Breast epithelium (tissue), 4 donors: ENCODE measurements around the gene CBX2. TPM values are rescaled to one million over a fixed set of nuclear protein-coding genes. Genes with fewer than 3 reads are reported as not detected.

Experiments
- DNase-seq, 2 donors: peaks; one replicate each; pipeline ENCODE4 v3.0.0-alpha.2; 2019; ENCODE audit warnings: low spot score in 2 of 2
- H3K27ac ChIP-seq, 2 donors: fragments of 200-600 bp; sonication (generic) in 1 of 2; one replicate each; pipeline ENCODE4 v1.5.1; 2016 to 2019; ENCODE audit warnings: mild to moderate bottlenecking in 1 of 2
- H3K27me3 ChIP-seq, 2 donors: fragments of 200-600 bp; sonication (generic) in 1 of 2; one replicate each; pipeline versions ENCODE4 v1.5.1 to v1.6.0; 2017 to 2019; ENCODE audit warnings: control low read depth in 1 of 2, mild to moderate bottlenecking in 1 of 2
- H3K36me3 ChIP-seq: fragments of 200-600 bp; one replicate; pipeline ENCODE4 v1.5.1; 2019
- H3K4me1 ChIP-seq, 2 donors: fragments of 200-600 bp; sonication (generic); one replicate each; pipeline ENCODE4 v1.5.1; 2016 to 2019; ENCODE audit warnings: control low read depth in 1 of 2
- H3K4me3 ChIP-seq, 3 donors: fragments of 200-600 bp; sonication (generic); 1 replicate in 2 of 3; 2 replicates in 1 of 3; pipeline ENCODE4 v1.5.1; 2016 to 2019; ENCODE audit warnings: mild to moderate bottlenecking in 3 of 3, moderate library complexity in 2 of 3
- H3K9me3 ChIP-seq, 2 donors: fragments of 200-600 bp; sonication (generic) in 1 of 2; one replicate each; pipeline ENCODE4 v1.5.1; 2016 to 2019; ENCODE audit warnings: control low read depth in 1 of 2
- POLR2A ChIP-seq: fragments of 450-650 bp; IDR thresholded peaks from one replicate; pipeline ENCODE4 v1.6.1; 2016; ENCODE audit warnings: antibody characterized with exemption, mild to moderate bottlenecking, moderate library complexity
- POLR2AphosphoS5 ChIP-seq, 3 donors: sonication (generic); formaldehyde crosslinking; IDR thresholded peaks; one replicate each; pipeline ENCODE4 v1.6.1; 2017; ENCODE audit warnings: antibody characterized with exemption in 3 of 3
- intact Hi-C: fragments of 100-400 bp; cut with DNase I; formaldehyde crosslinking; loops from one replicate; pipeline ENCODE4 v1.15.1; 2023; ENCODE audit warnings: low total_unique reads
- total RNA-seq, 3 donors: library from RNA; depleted of rRNA; stranded (reverse); fragments of >200 nt; gene quantifications; one replicate each; pipeline ENCODE4 v1.1.0, GENCODE V29; 2016
- TF ChIP-seq, protein P1 (sequence below), 3 donors: fragments of 450-650 bp; IDR thresholded peaks; one replicate each; pipeline ENCODE4 v1.5.1; 2016 to 2017; ENCODE audit warnings: antibody characterized with exemption in 3 of 3, mild to moderate bottlenecking in 3 of 3, moderate library complexity in 3 of 3

CBX2 gene
- 1 to 10 TPM; 1.2 to 2.2 (median 2.0) TPM for total RNA-seq

DNA sequence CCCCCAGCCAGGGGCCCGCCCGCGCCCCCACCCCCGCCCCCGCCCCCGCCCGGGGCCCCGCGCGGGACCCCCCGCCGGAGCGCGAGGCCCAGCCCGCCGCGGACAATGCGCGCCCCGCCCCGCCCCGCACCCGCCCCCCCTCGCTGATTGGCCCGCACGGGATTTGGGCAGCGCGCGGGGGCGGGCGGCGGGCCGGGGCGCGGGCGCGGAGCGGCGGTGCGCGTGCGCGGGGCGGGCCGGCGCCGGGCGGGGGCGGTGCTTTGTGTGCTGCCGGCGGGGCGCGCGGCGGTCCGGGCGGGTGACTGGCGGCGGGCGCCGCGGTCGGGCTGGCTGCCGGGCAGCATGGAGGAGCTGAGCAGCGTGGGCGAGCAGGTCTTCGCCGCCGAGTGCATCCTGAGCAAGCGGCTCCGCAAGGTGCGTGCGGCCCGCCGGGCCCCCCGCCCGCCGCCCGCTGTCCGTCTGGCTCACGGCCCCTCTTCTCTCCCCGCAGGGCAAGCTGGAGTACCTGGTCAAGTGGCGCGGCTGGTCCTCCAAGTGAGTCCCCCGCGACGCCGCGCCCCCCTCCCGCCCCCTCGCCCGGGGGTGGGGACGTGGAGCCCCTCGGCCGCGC lies at the start of gene CBX2:
TSS of gene CBX2 (plus strand) at position 255 of the 610 bp plus-strand sequence. CDS start at position 343, 88 bp downstream.
- H3K36me3 ChIP-seq: no peaks in the 10 kb centered on the region
- intact Hi-C loops: no loop called here
- H3K4me1 ChIP-seq: peaks cover 0 to 6% of the 10 kb centered on the region in 2 donors
- peak within 1 kb of the TSS; percentile 55 to 93 (median 70) for H3K4me3 ChIP-seq
- H3K9me3 ChIP-seq: no peaks in the 10 kb centered on the region
- DNase-seq: peak in 1 of 2 donors; percentile 68
- TF ChIP-seq, protein P1, sequence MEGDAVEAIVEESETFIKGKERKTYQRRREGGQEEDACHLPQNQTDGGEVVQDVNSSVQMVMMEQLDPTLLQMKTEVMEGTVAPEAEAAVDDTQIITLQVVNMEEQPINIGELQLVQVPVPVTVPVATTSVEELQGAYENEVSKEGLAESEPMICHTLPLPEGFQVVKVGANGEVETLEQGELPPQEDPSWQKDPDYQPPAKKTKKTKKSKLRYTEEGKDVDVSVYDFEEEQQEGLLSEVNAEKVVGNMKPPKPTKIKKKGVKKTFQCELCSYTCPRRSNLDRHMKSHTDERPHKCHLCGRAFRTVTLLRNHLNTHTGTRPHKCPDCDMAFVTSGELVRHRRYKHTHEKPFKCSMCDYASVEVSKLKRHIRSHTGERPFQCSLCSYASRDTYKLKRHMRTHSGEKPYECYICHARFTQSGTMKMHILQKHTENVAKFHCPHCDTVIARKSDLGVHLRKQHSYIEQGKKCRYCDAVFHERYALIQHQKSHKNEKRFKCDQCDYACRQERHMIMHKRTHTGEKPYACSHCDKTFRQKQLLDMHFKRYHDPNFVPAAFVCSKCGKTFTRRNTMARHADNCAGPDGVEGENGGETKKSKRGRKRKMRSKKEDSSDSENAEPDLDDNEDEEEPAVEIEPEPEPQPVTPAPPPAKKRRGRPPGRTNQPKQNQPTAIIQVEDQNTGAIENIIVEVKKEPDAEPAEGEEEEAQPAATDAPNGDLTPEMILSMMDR (IDR thresholded peaks at IDR 0.05): no peak
- TF ChIP-seq POLR2AphosphoS5 (IDR thresholded peaks at IDR 0.05): no peak
- no peak for TF ChIP-seq POLR2A
- peaks cover 4 to 44% of the 10 kb centered on the region in 2 donors for H3K27me3 ChIP-seq
- peak within 1 kb of the TSS; percentile 48 to 83 for H3K27ac ChIP-seq

DNA sequence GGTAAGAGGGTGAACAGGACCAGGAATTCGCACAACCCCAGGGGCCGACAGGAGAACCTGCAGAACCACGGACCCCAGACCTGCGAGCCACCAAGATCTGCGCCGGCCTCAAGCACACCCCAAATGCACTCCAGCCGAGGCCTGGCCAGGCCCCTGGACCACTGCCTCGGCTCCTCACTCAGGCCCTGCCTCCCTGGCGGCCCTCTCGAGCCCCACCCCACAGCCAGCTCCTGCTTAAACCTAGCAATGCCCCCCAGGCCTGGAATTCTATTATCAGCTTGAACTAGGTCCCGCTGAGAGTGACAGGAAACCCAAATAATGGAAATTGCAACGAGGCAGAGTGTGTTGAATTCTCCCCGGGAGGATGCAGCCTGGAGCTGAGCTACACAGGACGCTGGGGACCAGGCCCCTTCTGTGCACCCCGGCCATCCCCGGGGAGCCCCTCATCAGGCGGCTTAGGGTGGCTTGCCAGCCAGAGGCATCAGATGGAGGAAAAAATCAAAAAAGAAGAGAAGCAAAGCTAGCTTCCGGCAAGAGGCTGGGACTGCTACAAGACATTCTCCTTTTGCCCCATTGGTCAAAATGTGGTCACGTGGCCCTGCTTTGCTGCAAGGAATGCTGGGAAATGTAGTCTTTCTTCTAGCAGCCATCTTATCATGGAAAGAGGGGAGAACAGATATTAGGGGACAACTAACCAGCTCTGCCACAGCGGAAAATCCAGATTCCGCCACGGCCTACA lies 49.6 kb upstream of the CBX2 start:
- intact Hi-C loops: no loop called here
- peak overlapping the region; percentile 28 to 64 (median 52) for H3K4me3 ChIP-seq
- no peaks in the 10 kb centered on the region for H3K36me3 ChIP-seq
- peak; percentile 85 to 88 for DNase-seq
- no peaks in the 10 kb centered on the region for H3K27me3 ChIP-seq
- H3K9me3 ChIP-seq: no peaks in the 10 kb centered on the region
- no peak overlapping the region for H3K27ac ChIP-seq
- TF ChIP-seq, protein P1 (IDR thresholded peaks at IDR 0.05): no peak
- TF ChIP-seq POLR2AphosphoS5 (IDR thresholded peaks at IDR 0.05): no peak
- TF ChIP-seq POLR2A: no peak
- H3K4me1 ChIP-seq: no peaks in the 10 kb centered on the region

DNA sequence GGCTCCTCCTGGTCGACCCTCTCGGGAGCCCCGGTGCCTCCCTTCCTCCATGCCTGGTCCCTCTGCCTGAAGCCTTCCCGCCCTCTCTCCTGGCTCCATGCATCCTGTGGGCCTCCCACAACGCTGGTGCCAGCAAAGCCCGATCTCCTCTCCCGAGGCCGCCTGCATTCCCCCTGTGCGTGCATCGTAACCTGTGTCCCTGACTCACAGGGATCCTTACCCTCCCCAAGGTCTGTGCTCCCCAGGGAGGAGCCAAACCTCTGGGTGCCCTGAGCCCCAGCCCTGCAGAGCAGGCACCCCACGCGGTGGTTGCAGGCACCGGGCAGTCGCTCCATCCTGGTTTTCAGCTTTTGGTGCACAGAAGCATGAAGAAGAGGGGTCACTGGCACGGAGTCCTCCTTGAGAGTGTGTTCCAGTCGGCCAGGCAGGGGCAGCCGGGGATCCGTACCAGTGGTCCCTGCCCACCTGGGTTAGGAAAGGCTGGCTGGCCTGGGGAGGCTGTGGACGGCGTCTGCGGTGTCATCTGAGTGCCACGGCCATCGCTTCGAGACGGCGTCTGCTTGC lies 49.0 kb upstream of the CBX2 start:
- Histone ChIP-seq H3K4me1 (no peaks in the 10 kb centered on the region), H3K27ac (no peak overlapping the region), H3K27me3 (no peaks in the 10 kb centered on the region), H3K4me3 (peak overlapping the region; percentile 28 to 64 (median 52)), H3K9me3 (no peaks in the 10 kb centered on the region), H3K36me3 (no peaks in the 10 kb centered on the region)
- no peak for DNase-seq
- intact Hi-C loops: no loop called here
- TF ChIP-seq POLR2AphosphoS5 (IDR thresholded peaks at IDR 0.05) (no peak), POLR2A (no peak)
- TF ChIP-seq, protein P1 (IDR thresholded peaks at IDR 0.05): no peak

DNA sequence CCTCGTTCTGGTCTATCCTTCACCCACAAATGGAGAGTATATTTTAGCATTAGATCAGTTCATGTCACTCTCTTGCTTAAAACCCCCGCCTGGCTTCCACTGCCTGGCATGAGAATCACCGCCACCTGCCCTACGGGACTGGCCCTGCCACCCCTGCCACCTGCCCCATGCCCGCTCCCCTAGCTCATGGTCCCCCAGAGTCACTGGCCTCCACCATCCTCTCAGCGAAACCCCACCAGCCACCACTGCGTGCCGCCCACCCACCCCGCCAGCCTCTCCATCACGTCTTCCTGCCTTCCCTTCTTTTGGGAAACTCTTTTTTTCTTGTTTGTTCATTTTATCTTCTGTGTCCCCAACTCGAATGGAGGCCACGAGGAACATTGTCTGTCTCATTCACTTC lies 48.2 kb upstream of the CBX2 start:
- no peaks in the 10 kb centered on the region for H3K36me3 ChIP-seq
- no peak overlapping the region for H3K4me3 ChIP-seq
- intact Hi-C loops: loop anchor here (2.0 kb wide), 1 partner anchor 729 kb away; no protein-coding TSS in a partner anchor
- no peak overlapping the region for H3K27ac ChIP-seq
- TF ChIP-seq POLR2A: no peak
- TF ChIP-seq POLR2AphosphoS5 (IDR thresholded peaks at IDR 0.05): no peak
- TF ChIP-seq, protein P1 (IDR thresholded peaks at IDR 0.05): no peak
- H3K9me3 ChIP-seq: no peaks in the 10 kb centered on the region
- no peaks in the 10 kb centered on the region for H3K4me1 ChIP-seq
- no peaks in the 10 kb centered on the region for H3K27me3 ChIP-seq
- DNase-seq: no peak

DNA sequence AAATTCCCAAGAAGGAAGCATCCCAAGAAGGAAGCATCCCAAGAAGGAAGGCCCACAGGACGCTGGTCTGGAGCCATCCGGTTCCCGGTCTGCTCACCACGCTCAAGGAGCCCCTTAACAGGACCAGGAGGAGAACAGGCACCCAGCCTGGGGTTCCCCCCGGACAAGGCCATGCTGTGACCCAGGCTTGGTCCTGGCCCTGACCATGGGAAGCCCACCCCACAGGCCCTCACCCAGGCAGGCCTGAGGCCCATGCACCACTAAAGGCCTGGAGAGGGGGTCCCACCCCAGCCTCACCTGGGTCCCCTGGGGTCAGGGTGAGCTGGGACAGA lies 47.5 kb upstream of the CBX2 start:
- H3K36me3 ChIP-seq: no peaks in the 10 kb centered on the region
- intact Hi-C loops: loop anchor here (2.0 kb wide), 1 partner anchor 730 kb away; no protein-coding TSS in a partner anchor

More for the DNA sequence above, 47.5 kb upstream of the CBX2 start:
- TF ChIP-seq POLR2AphosphoS5 (IDR thresholded peaks at IDR 0.05): no peak
- TF ChIP-seq, protein P1 (IDR thresholded peaks at IDR 0.05): no peak
- TF ChIP-seq POLR2A: no peak
- H3K9me3 ChIP-seq: no peaks in the 10 kb centered on the region
- no peak overlapping the region for H3K27ac ChIP-seq
- no peaks in the 10 kb centered on the region for H3K4me1 ChIP-seq
- no peak overlapping the region for H3K4me3 ChIP-seq
- H3K27me3 ChIP-seq: no peaks in the 10 kb centered on the region
- no peak for DNase-seq
